Suprapubic skin (tissue), 3 donors: ENCODE data around the gene TRIM29.
"Not testable (repeated sequence)": the region's sequence is repeated elsewhere in the genome, so short reads cannot be mapped to it uniquely, and the experiment has no call there.

Experiments
- POLR2AphosphoS5 ChIP-seq, 3 donors: sonication (generic); formaldehyde crosslinking; IDR thresholded peaks; one replicate each; pipeline ENCODE4 v1.6.1; 2017; ENCODE audit warnings: antibody characterized with exemption in 3 of 3
- TF ChIP-seq, protein P1 (sequence below), 2 donors: fragments of 200-600 bp in 1 of 2; fragments of 450-650 bp in 1 of 2; sonication (generic) in 1 of 2; IDR thresholded peaks; one replicate each; pipeline ENCODE4 v1.5.1; 2016 to 2019; ENCODE audit warnings: antibody characterized with exemption in 2 of 2, mild to moderate bottlenecking in 1 of 2, moderate library complexity in 1 of 2

DNA sequence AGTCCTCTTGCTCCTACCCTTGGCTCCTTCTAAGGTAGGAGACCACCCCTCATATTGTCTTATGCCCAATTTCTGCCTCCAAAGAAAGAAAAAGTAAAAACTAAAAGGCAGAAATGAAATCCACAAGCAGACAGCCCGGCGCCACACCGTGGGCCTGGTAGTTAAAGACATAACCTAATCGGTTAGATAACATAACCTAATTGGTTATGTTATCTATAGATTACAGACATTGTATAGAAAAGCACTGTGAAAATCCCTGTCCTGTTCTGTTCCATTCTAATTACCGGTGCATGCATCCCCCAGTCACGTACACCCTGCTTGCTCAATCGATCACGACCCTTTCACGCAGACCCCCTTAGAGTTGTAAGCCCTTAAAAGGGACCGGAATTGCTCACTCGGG lies 5.6 kb upstream of the TRIM29 start:
- TF ChIP-seq, protein P1, sequence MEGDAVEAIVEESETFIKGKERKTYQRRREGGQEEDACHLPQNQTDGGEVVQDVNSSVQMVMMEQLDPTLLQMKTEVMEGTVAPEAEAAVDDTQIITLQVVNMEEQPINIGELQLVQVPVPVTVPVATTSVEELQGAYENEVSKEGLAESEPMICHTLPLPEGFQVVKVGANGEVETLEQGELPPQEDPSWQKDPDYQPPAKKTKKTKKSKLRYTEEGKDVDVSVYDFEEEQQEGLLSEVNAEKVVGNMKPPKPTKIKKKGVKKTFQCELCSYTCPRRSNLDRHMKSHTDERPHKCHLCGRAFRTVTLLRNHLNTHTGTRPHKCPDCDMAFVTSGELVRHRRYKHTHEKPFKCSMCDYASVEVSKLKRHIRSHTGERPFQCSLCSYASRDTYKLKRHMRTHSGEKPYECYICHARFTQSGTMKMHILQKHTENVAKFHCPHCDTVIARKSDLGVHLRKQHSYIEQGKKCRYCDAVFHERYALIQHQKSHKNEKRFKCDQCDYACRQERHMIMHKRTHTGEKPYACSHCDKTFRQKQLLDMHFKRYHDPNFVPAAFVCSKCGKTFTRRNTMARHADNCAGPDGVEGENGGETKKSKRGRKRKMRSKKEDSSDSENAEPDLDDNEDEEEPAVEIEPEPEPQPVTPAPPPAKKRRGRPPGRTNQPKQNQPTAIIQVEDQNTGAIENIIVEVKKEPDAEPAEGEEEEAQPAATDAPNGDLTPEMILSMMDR (IDR thresholded peaks at IDR 0.05): not testable (repeated sequence)
- not testable (repeated sequence) for TF ChIP-seq POLR2AphosphoS5 (IDR thresholded peaks at IDR 0.05)
